H1 (cell line): ENCODE data around the gene KLKB1. TPM values are rescaled to one million over a fixed set of nuclear protein-coding genes. Genes with fewer than 3 reads are reported as not detected.

Experiments
- BACH1 ChIP-seq: IDR thresholded peaks from 2 replicates; pipeline ENCODE4 v1.6.1; 2012; ENCODE audit warnings: low read length, improper control_type of control experiment
- polyA plus RNA-seq, 7 experiments: library from polyadenylated mRNA; depleted of rRNA in 3 of 7; stranded (reverse) in 5 of 7; unstranded in 2 of 7; fragments of >200 nt in 5 of 7; fragments of 200-250 nt in 2 of 7; gene quantifications; 1 replicate in 5 of 7; 2 replicates in 1 of 7; 4 replicates in 1 of 7; pipeline versions ENCODE4 v1.2.1 to v1.2.3, GENCODE V29; 2011 to 2013; ENCODE audit warnings: missing spikeins in 2 of 7, mixed read lengths in 2 of 7
- total RNA-seq: library from RNA; stranded (reverse); fragmentation: NEBNext Ultra II Directional; extraction: Animal tissue kit (Norgen Biotek cat#: 25700); gene quantifications from 2 replicates; pipeline ENCODE4 v1.2.1, GENCODE V29; 2021

The KLKB1 gene
- total and polyA plus RNA-seq, 2 of the 8 experiments (the other 6 are each of a cell fraction or from before 2014, with no cell fraction given) = 12.0 to 20.9 TPM

- TF ChIP-seq BACH1 = no peak
Observed at GRCh38 chr4:186227221-186227620, at the start of gene KLKB1 (continued).
